NCI-H1092 treated with DMSO at 0.1 percent for 48 hours (cell line): ENCODE data around the gene ALKBH6.
"Not testable (repeated sequence)": the region's sequence is repeated elsewhere in the genome, so short reads cannot be mapped to it uniquely, and the experiment has no call there.

ENCODE experiments used
- DNase-seq: peaks from one replicate; lab custom pipeline; 2025; lab: John Stamatoyannopoulos, UW

Gene ALKBH6

GRCh38 chr19:35992907-35993765 is 20.9 kb downstream of the ALKBH6 start:
- DNase-seq = no peak

GRCh38 chr19:35991731-35992450 is 22.1 kb downstream of the ALKBH6 start:
- DNase-seq = no peak

DNA sequence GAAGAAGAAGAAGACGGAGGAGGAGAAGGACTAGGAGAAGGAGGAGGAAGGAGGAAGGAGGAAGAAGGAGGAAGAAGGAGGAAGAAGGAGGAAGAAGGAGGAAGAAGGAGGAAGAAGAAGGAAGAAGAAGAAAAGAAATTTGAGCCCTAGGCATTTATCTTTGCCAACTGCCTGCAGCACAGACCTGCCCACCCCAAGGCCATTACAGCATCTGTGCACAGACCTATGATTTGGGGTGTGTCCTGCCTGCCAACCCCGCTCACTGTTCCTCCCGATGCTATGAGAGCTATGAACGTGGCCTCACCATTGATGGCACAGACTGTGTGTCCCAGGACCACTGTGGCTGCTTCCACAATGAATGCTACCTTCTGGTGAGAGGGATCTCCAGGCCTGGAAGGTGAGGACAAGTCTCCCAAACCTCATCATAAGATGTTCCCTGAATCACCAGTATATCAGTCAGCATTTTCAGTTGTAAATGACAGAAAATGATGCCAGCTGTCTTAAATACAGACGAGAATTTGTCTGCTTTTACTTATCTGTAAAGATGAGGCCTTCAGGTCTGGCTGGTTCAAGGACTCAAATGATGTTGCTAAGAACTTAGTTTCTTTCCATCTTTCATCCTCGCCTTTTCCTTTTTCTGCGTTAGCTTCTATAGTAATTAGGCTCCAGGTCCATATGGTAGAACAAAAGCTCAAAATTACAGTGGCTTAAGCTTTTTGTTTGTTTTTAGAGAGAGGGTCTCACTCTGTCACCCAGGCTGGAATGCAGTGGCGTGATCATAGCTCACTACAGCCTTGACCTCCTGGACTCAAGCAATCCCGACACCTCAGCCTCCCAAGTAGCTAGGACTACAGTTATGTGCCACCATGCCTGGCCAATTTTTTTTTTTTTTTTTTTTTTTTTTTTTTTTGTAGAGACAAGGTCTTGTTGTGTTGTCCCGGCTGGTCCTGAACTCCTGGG is 23.0 kb downstream of the ALKBH6 start:
- DNase-seq = no peak

DNA sequence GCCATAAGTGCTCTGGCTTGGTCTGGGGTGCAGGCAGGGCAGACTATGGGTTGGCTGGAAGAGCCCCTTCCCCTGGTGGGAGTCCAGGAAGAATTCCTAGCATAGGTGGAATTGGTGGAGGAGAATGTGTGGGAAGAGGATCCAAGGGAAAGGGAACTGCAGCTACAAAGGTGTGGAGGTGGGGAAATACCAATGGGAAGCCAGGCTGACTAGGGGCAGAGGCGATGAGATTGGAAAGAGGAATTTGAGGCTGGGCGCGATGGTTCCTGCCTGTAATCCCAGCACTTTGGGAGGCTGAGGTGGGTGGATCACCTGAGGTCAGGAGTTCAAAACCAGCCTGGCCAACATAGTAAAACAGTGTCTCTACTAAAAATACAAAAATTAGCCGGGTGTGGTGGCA is 23.9 kb downstream of the ALKBH6 start:
- DNase-seq = no peak

DNA sequence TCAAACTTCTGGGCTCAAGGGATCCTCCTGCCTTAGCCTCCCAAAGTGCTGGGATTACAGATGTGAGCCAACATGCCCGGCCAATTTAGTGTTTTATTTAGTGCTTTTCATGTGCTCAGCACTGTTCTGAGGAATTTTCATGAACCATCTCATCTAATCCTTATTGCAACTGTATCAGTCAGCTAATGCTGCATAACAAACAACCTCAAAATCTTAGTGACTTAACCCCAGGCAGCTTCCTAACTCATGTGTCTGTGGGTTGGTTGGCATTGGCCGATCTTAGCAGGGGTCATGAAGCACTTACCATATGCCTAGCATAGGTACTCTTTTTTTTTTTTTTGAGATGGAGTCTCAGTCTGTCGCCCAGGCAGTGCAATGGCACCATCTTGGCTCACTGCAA is 25.2 kb downstream of the ALKBH6 start:
- no peak for DNase-seq

DNA sequence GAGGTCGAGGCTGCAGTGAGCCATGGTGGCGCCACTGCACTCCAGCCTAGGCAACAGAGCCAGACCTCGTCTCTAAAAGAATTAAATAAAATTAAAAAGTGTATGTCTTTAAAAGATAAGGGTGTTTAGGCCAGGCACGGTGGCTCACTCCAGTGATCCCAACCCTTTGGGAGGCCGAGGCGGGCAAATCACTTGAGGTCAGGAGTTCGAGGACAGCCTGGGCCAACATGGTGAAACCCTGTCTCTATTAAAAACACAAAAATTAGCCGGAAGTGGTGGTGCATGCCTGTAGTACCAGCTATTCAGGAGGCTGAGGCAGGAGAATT is 26.5 kb downstream of the ALKBH6 start:
- DNase-seq = no peak

GRCh38 chr19:35986664-35987570 is 27.1 kb downstream of the ALKBH6 start:
- peak; percentile 49 for DNase-seq

- no peak for DNase-seq
Observed at GRCh38 chr19:35986111-35986510, 27.9 kb downstream of the ALKBH6 start.

DNA sequence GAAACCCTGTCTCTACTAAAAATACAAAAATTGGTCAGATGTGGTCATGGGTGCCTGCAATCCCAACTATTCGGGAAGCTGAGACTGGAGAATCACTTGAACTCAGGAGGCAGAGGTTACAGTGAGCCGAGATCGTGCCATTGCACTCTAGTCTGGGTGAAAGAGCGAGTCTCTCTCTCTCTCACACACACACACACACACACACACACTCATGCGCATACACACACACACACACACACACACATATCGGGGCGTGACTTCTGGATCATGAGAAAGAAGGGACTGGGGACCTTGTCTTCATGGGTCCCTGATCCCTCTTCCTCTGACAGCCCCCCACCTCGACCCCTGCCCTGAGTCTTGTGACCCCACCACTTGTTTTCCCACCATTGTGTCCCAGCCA is 30.8 kb downstream of the ALKBH6 start:
- DNase-seq = no peak

DNA sequence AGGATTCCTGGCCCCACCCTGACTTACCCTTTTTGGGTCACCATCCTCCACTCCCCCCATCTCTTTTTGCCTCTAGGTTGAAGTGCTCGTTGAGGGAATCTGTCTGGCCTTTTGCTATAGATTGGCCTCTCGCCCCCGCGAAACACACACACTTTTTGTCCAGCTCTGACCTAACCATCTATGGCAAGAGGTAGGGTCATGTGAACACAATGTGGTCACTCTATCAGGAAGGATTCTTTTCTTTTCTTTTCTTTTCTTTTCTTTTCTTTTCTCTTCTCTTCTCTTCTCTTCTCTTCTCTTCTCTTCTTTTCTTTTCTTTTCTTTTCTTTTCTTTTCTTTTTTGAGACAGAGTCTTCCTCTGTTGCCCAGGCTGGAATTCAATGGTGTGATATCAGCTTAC is 33.0 kb downstream of the ALKBH6 start:
- DNase-seq = not testable (repeated sequence)

DNA sequence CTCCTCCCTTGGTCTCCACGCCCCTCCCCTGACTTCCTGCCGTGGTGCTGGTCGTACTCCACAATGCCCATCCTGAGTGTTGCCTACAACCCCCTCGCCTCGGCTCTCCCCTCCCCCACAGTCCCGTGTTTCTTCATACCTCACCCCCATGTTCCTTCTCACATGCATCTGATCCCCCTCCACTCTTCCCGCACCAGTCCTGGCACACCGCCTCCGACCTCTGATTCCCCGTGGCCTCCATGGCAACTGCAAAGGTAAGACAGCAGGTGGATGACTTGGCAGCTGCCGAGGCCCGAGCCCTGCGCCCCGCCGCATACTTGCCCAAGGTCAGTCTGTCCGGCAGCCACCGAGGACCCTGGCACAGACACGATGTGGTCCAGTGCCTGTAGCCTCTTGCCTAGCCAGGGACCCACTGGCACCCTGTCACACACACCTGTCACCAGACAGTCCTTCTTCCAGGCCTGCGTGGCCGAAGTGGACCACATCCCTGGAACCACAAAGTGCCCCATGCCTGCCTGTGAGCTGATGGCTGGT is 35.1 kb downstream of the ALKBH6 start:
- DNase-seq = no peak

DNA sequence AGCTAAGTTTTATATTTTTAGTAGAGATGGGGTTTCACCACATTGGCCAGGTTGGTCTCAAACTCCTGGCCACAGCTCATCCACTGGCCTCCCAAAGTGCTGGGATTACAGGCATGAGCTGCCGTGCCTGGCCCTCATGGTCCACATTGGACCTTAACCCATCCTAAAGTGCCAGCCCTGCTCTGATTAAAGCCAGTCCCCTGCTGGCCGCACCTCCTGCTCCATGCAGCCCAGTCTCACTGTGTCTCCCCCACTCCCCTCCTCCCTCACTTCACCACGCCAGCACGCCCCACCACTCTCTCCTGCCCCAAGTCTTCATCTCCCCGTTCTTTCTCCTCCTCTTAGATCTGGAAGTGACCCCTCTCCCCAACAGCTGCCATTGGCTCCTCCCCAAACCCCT is 35.7 kb downstream of the ALKBH6 start:
- DNase-seq = no peak

DNA sequence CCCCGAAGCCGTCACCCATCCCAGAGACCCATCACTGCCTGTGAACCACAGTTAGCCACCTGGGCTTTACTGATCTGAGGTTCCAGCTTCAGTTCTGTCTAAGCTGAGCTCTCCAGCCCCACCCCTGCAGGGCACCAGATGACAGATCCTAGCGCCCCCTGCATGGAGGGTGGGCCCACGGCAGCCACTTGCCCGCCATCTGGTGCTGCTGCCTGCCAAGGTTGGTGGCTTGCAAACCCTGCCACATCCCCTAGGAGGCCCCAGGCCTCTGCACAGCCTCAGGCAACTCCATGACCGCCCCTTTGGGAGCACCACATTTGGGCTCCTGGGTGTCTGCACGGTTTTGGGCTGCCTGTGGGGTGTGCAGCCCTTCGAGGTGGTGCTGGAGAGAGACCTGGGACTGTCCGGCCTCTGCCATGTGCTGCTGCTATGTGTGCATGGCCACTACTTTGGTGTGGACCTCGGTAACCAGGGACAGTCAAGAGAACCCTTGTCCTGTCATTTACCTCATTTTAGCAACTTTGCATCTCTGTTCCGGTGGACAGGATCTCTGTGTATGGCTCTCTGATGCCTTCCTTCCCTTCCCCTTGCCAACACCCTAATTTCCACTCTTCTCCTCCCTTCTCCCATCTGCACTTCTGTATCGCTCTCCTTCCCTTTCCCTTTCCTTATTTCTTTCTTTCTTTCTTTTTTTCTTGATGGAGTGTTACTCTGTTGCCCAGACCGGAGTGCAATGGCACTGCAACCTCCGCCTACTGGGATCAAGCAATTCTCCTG is 36.4 kb downstream of the ALKBH6 start:
- no peak for DNase-seq

- DNase-seq = no peak
Observed at GRCh38 chr19:35975608-35976214, 38.3 kb downstream of the ALKBH6 start.

DNA sequence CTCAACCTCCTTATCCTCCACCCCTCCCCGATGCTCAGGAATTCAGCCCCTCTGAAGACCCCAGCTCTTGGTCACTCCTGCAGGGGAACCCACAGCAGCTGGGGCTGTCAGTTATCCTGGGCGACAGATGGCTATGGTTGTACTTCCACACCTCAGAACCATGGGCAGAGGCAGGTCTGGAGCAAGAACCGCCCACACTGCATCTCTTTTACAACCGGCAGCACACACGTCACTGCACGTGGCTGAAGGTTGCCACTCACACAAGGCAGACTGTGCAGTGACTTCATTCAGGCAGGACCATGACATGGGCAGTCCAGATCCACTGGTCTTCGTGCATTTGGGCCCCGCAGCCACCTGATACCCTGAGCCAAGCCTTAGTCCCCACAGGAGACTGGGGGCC is 40.5 kb downstream of the ALKBH6 start:
- no peak for DNase-seq

DNA sequence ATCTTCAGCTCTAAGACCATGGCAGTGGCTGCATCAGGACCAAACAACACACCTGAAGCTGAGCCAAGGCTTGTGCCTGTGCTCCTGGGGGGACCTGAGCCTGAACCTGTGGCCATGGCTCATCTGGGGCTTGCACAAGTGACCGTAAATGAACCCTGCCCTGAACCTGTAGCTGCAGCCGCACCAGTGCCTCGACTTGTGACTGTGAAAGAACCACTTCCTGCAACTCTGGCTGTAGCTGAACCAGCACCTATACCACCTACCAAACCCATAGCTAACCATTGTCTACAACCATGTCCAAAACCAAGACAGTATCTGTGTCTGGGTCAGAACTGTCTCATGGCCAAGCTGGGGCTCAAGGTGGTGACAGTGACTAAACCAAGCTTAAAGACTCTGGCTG is 47.2 kb downstream of the ALKBH6 start:
- no peak for DNase-seq

- no peak for DNase-seq
Observed at GRCh38 chr19:35963514-35963913, 50.5 kb downstream of the ALKBH6 start.

- DNase-seq = no peak
Observed at GRCh38 chr19:35960432-35960972, 53.5 kb downstream of the ALKBH6 start.

GRCh38 chr19:35959968-35960320 is 54.1 kb downstream of the ALKBH6 start:
- no peak for DNase-seq
